Transverse colon (tissue), 4 donors: ENCODE measurements around the gene PPP1R14B. TPM values are rescaled to one million over a fixed set of nuclear protein-coding genes. Genes with fewer than 3 reads are reported as not detected.

Experiments
- DNase-seq: peaks from one replicate; pipeline ENCODE4 v3.0.0-alpha.2; 2019
- H3K27ac ChIP-seq, 4 donors: fragments of 200-600 bp; sonication (generic); 2 replicates each; pipeline ENCODE4 v1.5.1; 2016 to 2018; ENCODE audit warnings: inconsistent platforms in 4 of 4
- H3K27me3 ChIP-seq: fragments of 200-600 bp; sonication (generic); 2 replicates; pipeline ENCODE4 v1.5.1; 2017; ENCODE audit warnings: inconsistent platforms
- H3K36me3 ChIP-seq, 4 donors: fragments of 200-600 bp; sonication (generic); 2 replicates each; pipeline ENCODE4 v1.5.1; 2017 to 2019; ENCODE audit warnings: inconsistent platforms in 4 of 4
- H3K4me1 ChIP-seq, 4 donors: fragments of 200-600 bp; sonication (generic); 2 replicates each; pipeline ENCODE4 v1.5.1; 2017 to 2020; ENCODE audit warnings: inconsistent platforms in 4 of 4
- H3K4me3 ChIP-seq, 4 donors: fragments of 200-600 bp; sonication (generic); 1 replicate in 1 of 4; 2 replicates in 3 of 4; pipeline versions ENCODE4 v1.5.1 to v1.6.1; 2017 to 2019; ENCODE audit warnings: inconsistent platforms in 4 of 4
- H3K9me3 ChIP-seq, 2 donors: fragments of 200-600 bp; sonication (generic); 2 replicates each; pipeline ENCODE4 v1.5.1; 2017 to 2019; ENCODE audit warnings: inconsistent platforms in 2 of 2
- CTCF ChIP-seq, 5 experiments: fragments of 200-600 bp in 3 of 5; fragments of 450-650 bp in 2 of 5; sonication (generic) in 3 of 5; IDR thresholded peaks; 1 replicate in 2 of 5; 2 replicates in 3 of 5; pipeline ENCODE4 v1.5.1; 2016 to 2017; ENCODE audit warnings: antibody characterized with exemption in 5 of 5, inconsistent platforms in 3 of 5, mild to moderate bottlenecking in 2 of 5, moderate library complexity in 1 of 5
- EP300 ChIP-seq: sonication (generic); formaldehyde crosslinking; IDR thresholded peaks from one replicate; pipeline ENCODE4 v1.6.1; 2017; ENCODE audit warnings: antibody characterized with exemption, low read depth
- POLR2A ChIP-seq: fragments of 450-650 bp; IDR thresholded peaks from one replicate; pipeline ENCODE4 v1.6.1; 2016; ENCODE audit warnings: antibody characterized with exemption, mild to moderate bottlenecking, moderate library complexity
- POLR2AphosphoS5 ChIP-seq, 3 donors: sonication (generic); formaldehyde crosslinking; IDR thresholded peaks; one replicate each; pipeline ENCODE4 v1.6.1; 2016; ENCODE audit warnings: antibody characterized with exemption in 3 of 3
- WGBS, 2 donors: methylation state at CpG; one replicate each; pipeline ENCODE4 v1.1.5; 2018; ENCODE audit warnings: low coverage in 1 of 2; 5-methylcytosine and 5-hydroxymethylcytosine counted together
- in situ Hi-C, 4 donors: fragments of 200-750 bp; cut with MboI; loops; one replicate each; pipeline versions ENCODE4 v1.15.0 to v1.15.1; 2017; ENCODE audit warnings: low sequenced_read_pairs in 3 of 4, low pct_ligation_motif_present in 1 of 4, low pct_unique_long_range_greater_than_20kb in 1 of 4
- intact Hi-C: fragments of 100-400 bp; cut with DNase I; formaldehyde crosslinking; loops from one replicate; pipeline ENCODE4 v1.15.1; 2023; ENCODE audit warnings: low total_unique reads
- total RNA-seq, 4 donors: library from RNA; depleted of rRNA; stranded (reverse); fragments of >200 nt; gene quantifications; one replicate each; pipeline ENCODE4 v1.1.0, GENCODE V29; 2016

Gene PPP1R14B
- total RNA-seq, 4 donors from 2014 or later, result 62.8 to 80.4 (median 73.2) TPM

- no peak for DNase-seq
- intact Hi-C loops (no loop called here), in situ Hi-C loops (no loop called here)
- Histone ChIP-seq H3K4me3 (no peak overlapping the region), H3K36me3 (peaks cover 0 to 5% (median 0%) of the 10 kb centered on the region in 4 donors), H3K9me3 (no peaks in the 10 kb centered on the region), H3K27me3 (no peaks in the 10 kb centered on the region), H3K27ac (no peak overlapping the region), H3K4me1 (peaks cover under 1 to 3% (median 1%) of the 10 kb centered on the region in 4 donors)
- 88% methylated on average over 10 of the region's 10 CpGs; no CpG with 5 or more reads in 1 of the 2 donors for WGBS, 2 donors
- TF ChIP-seq CTCF (IDR thresholded peaks at IDR 0.05) (no peak), POLR2AphosphoS5 (IDR thresholded peaks at IDR 0.05) (no peak), POLR2A (no peak), EP300 (no peak)
Observed at GRCh38 chr11:64219755-64220154, 27.0 kb downstream of the PPP1R14B start.

DNA sequence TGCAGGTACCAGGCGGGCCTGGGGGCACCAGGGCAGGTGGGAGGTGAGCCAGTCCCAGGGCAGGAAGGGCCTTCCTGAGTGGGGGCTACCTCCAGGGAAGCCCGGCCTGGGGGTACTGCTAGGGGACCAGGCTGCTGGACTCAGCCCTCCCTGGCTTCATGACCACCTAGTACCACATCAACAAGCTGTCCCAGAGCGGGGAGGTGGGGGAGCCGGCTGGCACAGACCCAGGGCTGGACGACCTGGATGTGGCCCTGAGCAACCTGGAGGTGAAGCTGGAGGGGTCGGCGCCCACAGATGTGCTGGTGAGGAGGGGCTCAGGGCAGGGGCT is 27.4 kb downstream of the PPP1R14B start:
- no peak for DNase-seq
- Histone ChIP-seq H3K27me3 (no peaks in the 10 kb centered on the region), H3K36me3 (peaks cover 0 to 5% (median 0%) of the 10 kb centered on the region in 4 donors), H3K9me3 (no peaks in the 10 kb centered on the region), H3K4me1 (no peaks in the 10 kb centered on the region), H3K4me3 (no peak overlapping the region), H3K27ac (no peak overlapping the region)
- 93% methylated on average over 6 of the region's 7 CpGs; no CpG with 5 or more reads in 1 of the 2 donors for WGBS, 2 donors
- in situ Hi-C loops (no loop called here), intact Hi-C loops (no loop called here)
- TF ChIP-seq POLR2A, result no peak
- no peak for TF ChIP-seq EP300
- no peak for TF ChIP-seq CTCF (IDR thresholded peaks at IDR 0.05)
- no peak for TF ChIP-seq POLR2AphosphoS5 (IDR thresholded peaks at IDR 0.05)

DNA sequence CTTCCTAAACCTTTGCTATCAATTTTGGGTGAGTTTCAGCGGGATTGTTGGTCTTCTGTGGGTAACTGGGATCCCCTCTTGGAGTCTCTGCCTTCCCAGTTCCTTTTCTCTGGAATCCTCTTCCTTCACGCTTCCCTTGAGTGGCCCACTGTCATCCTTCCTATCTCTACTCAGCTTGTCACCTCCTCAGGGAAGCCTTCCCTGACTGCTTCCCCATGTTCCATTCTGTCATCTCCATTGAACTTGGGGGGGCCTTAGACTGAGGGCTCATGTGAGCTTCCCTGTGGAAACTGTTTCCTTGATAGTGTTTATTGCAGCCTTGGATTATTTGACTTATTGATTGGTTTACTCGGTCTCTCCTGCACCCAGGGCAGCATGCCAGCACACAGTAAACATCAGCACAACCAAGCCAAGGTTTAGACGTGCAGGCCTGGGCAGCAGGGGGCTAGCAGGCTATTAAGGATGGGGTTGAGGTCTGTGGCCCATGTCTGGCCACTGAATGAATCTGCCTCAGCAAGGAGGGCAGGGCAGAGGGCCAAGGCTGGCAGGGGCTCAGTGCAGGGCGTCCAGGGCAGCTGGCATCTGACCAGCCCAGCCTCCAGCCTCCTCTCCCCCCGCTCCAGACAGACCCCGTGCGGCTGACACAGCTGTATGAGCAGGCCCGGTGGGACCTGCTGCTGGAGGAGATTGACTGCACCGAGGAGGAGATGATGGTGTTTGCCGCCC is 28.0 kb downstream of the PPP1R14B start:
- no peak overlapping the region for H3K27ac ChIP-seq
- H3K4me3 ChIP-seq, result no peak overlapping the region
- peaks cover 0 to 5% (median 0%) of the 10 kb centered on the region in 4 donors for H3K36me3 ChIP-seq
- no peaks in the 10 kb centered on the region for H3K9me3 ChIP-seq
- no peak for DNase-seq
- intact Hi-C loops (no loop called here), in situ Hi-C loops (no loop called here)
- H3K27me3 ChIP-seq, result no peaks in the 10 kb centered on the region
- H3K4me1 ChIP-seq, result no peaks in the 10 kb centered on the region
- no peak for TF ChIP-seq POLR2A
- TF ChIP-seq EP300, result no peak
- TF ChIP-seq POLR2AphosphoS5 (IDR thresholded peaks at IDR 0.05), result no peak
- no peak for TF ChIP-seq CTCF (IDR thresholded peaks at IDR 0.05)
- WGBS, 2 donors, result 66 to 87% methylated on average over 2 to 4 of the region's 11 CpGs

DNA sequence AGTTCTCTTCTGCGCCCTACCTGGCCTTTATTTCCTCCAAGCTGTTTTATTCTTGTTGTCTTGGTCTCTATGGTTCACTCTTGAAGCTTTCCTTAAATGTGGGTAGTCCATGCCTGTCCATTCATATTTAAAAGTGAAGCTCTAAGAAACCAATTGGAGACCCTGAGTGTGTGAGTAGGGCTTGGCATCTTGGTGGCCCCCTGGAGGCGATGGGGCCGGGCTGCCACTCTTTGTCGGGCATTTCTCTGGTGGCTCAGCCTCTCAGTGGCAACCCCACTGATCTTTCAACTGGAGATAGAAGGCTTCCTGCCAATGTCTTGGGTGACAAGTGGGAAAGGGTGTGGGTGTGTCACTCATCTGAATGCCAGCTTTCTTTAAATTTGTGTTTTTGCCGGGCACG is 29.9 kb downstream of the PPP1R14B start:
- no peak for TF ChIP-seq POLR2A
- Histone ChIP-seq H3K4me3 (no peak overlapping the region), H3K27me3 (no peaks in the 10 kb centered on the region), H3K9me3 (no peaks in the 10 kb centered on the region), H3K36me3 (peaks cover 0 to 5% (median 0%) of the 10 kb centered on the region in 4 donors), H3K4me1 (no peaks in the 10 kb centered on the region), H3K27ac (no peak overlapping the region)
- 84 to 89% methylated on average over 1 to 6 of the region's 6 CpGs for WGBS, 2 donors
- DNase-seq, result no peak
- in situ Hi-C loops, result no loop called here
- intact Hi-C loops, result no loop called here
